GM10847 (cell line): ENCODE measurements around the gene COL19A1.

ENCODE experiments used
- POLR2A ChIP-seq: IDR thresholded peaks from 2 replicates; pipeline ENCODE4 v1.6.1; 2011; ENCODE audit not compliant: insufficient read length; ENCODE audit errors: extremely low read depth

COL19A1 gene

GRCh38 chr6:69936674-69937363 lies 70.5 kb downstream of the COL19A1 start:
- TF ChIP-seq POLR2A = no peak

GRCh38 chr6:69937402-69938136 lies 71.2 kb downstream of the COL19A1 start:
- no peak for TF ChIP-seq POLR2A

GRCh38 chr6:69942485-69942884 lies 76.1 kb downstream of the COL19A1 start:
- no peak for TF ChIP-seq POLR2A

GRCh38 chr6:69945192-69945591 lies 78.8 kb downstream of the COL19A1 start:
- TF ChIP-seq POLR2A = no peak

GRCh38 chr6:69948479-69949114 lies 82.2 kb downstream of the COL19A1 start:
- TF ChIP-seq POLR2A = no peak

DNA sequence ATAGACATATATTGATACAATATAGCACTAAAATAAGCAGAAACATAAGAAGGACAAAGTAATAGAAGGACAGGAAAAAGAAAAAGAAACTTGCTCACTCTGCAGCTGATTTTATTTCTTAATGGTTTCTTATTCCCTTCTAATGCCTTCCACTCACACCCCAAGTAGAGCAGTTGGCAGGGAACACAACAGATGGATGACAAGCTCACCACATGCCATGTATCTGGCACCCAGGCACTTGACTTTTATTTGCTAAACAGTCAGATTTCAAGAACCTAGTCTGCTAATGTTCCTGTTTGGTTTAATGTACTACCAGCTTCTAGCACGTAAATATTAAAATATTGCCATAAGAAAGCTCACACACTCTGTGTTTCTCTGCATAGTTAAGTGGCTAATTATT lies 87.1 kb downstream of the COL19A1 start:
- no peak for TF ChIP-seq POLR2A

- no peak for TF ChIP-seq POLR2A
Measured at GRCh38 chr6:69954733-69955132, 88.4 kb downstream of the COL19A1 start.

DNA sequence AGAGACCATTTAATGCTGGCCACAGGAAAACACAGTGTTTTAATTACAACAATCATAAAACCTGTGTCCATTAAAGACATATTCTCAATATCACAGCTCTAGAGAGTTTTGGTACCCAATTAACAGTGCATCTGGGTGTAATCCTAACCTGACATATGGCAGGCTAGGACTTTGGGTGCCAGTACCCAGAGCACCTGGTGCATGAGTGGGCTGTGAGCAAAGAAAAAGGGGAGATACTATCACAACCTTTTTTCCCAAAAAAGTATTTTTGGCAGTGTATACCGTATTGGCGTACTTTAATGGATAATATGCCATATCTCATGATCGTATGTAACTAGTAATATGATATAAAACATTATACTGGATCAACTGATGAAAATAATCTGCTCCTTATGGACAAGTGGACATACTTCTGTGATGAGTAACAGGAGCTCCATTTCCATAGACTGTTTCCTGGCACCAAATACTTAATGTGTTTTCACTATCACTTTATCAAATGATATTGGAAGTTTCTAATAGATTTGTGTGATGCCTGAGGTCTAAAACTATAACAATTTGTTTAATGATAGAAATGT lies 91.7 kb downstream of the COL19A1 start:
- TF ChIP-seq POLR2A = no peak

GRCh38 chr6:69958978-69959377 lies 92.6 kb downstream of the COL19A1 start:
- no peak for TF ChIP-seq POLR2A

DNA sequence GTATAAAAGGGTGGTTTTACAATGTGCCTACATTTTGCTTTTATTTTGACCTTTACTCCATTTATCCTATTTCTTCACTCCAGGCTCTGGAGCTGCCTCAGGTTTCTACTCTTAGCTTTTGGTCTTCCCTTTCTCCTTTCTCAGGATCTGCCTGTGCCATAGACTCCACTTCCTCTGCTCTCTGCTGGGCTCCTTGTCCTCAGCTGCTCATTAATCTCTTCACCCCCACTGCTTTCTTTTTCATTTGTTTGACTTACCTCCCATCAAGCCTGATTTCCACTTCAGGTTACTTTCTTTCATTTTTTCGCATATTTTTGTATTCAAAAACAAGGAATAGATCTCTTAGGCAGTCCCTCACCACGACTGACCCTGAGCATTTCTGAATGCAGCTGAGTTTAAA lies 106.8 kb downstream of the COL19A1 start:
- no peak for TF ChIP-seq POLR2A

- TF ChIP-seq POLR2A = no peak
Measured at GRCh38 chr6:69973763-69974162, 107.4 kb downstream of the COL19A1 start.

GRCh38 chr6:69974193-69974592 lies 107.8 kb downstream of the COL19A1 start:
- no peak for TF ChIP-seq POLR2A

GRCh38 chr6:69976591-69977090 lies 110.3 kb downstream of the COL19A1 start:
- no peak for TF ChIP-seq POLR2A

- no peak for TF ChIP-seq POLR2A
Measured at GRCh38 chr6:69980624-69981023, 114.3 kb downstream of the COL19A1 start.

DNA sequence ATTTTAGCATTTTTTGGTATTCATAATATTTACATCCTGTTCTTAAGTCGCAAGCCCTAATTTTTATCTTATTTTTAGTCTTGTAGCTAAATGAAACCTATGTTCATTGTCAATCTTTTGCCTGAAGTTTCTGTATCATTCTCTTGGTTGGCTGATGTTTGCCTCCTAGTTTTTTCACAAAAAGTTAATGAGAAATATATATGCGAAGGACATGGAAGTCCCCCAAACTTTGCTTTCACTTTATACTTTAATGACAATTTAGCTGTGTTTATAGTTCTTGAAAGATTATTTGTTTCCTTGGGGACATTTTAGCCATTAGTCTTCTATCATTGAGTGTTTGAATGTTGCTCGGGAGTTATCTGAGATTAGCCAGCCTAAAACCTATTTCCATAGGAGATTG lies 118.2 kb downstream of the COL19A1 start:
- no peak for TF ChIP-seq POLR2A

- no peak for TF ChIP-seq POLR2A
Measured at GRCh38 chr6:69985180-69985579, 118.8 kb downstream of the COL19A1 start.
